Putamen (tissue), 1 donor: ENCODE data around the gene ERFE.
"Not testable (repeated sequence)": the region's sequence is repeated elsewhere in the genome, so short reads cannot be mapped to it uniquely, and the experiment has no call there.

ENCODE experiments used
- DNase-seq: peaks from one replicate; pipeline ENCODE4 v3.0.0-alpha.2; 2016; ENCODE audit warnings: low spot score

Gene ERFE

GRCh38 chr2:238158509-238159070, at the start of gene ERFE:
TSS of gene ERFE (plus strand) at chr2:238158970. CDS start at chr2:238159008, 38 bp downstream.
- DNase-seq = no peak

- DNase-seq = no peak
These were observed 45.2 kb upstream of the ERFE start for GRCh38 chr2:238113611-238114010.

- DNase-seq = no peak
These were observed 44.4 kb upstream of the ERFE start for GRCh38 chr2:238114331-238114841.

GRCh38 chr2:238114851-238115660, 43.7 kb upstream of the ERFE start:
- DNase-seq = no peak

GRCh38 chr2:238115709-238116108, 43.1 kb upstream of the ERFE start:
- DNase-seq = not testable (repeated sequence)

GRCh38 chr2:238116298-238117198, 42.2 kb upstream of the ERFE start:
- no peak for DNase-seq

GRCh38 chr2:238117199-238118154, 41.3 kb upstream of the ERFE start:
- no peak for DNase-seq

- DNase-seq = no peak
These were observed 38.9 kb upstream of the ERFE start for GRCh38 chr2:238119756-238120462.

GRCh38 chr2:238120463-238121298, 38.1 kb upstream of the ERFE start:
- no peak for DNase-seq

- no peak for DNase-seq
These were observed 37.1 kb upstream of the ERFE start for GRCh38 chr2:238121511-238122286.

GRCh38 chr2:238122287-238123217, 36.2 kb upstream of the ERFE start:
- DNase-seq = no peak

GRCh38 chr2:238123218-238123971, 35.4 kb upstream of the ERFE start:
- no peak for DNase-seq

- no peak for DNase-seq
These were observed 34.7 kb upstream of the ERFE start for GRCh38 chr2:238123991-238124470.

- no peak for DNase-seq
These were observed 34.2 kb upstream of the ERFE start for GRCh38 chr2:238124488-238125126.

- DNase-seq = no peak
These were observed 33.5 kb upstream of the ERFE start for GRCh38 chr2:238125127-238125885.

- DNase-seq = no peak
These were observed 32.4 kb upstream of the ERFE start for GRCh38 chr2:238126338-238126737.
